Type B pancreatic cell (in vitro differentiated cells): Measurements from ENCODE around the gene UNC79. TPM values are rescaled to one million over a fixed set of nuclear protein-coding genes. Genes with fewer than 3 reads are reported as not detected.

Experiments used
- DNase-seq: peaks from one replicate; pipeline ENCODE4 v3.0.0; 2021; ENCODE audit warnings: mixed read lengths; ENCODE audit not compliant: unreplicated experiment; ENCODE audit errors: extremely low spot score
- H3K27ac Mint-ChIP-seq: 2 replicates; pipeline ENCODE4 v1.8.0; 2021; ENCODE audit warnings: mild to moderate bottlenecking, mixed read lengths
- H3K27me3 Mint-ChIP-seq: 2 replicates; pipeline ENCODE4 v1.8.0; 2021; ENCODE audit warnings: mixed read lengths
- H3K36me3 Mint-ChIP-seq: 2 replicates; pipeline ENCODE4 v1.8.0; 2021; ENCODE audit warnings: mixed read lengths
- H3K4me1 Mint-ChIP-seq: one replicate; pipeline ENCODE4 v1.8.0; 2021; ENCODE audit warnings: mixed read lengths; ENCODE audit not compliant: unreplicated experiment
- H3K4me3 Mint-ChIP-seq: 2 replicates; pipeline ENCODE4 v1.8.0; 2021; ENCODE audit warnings: mild to moderate bottlenecking, mixed read lengths
- H3K9me3 Mint-ChIP-seq: 2 replicates; pipeline ENCODE4 v1.8.0; 2021; ENCODE audit warnings: mixed read lengths
- CTCF ChIP-seq: fragments of 200-600 bp; sonication (generic); conservative IDR thresholded peaks from 2 replicates; pipeline ENCODE4 v1.5.0; 2021; ENCODE audit warnings: antibody characterized with exemption, mild to moderate bottlenecking
- total RNA-seq: library from RNA; stranded (reverse); gene quantifications from 2 replicates; pipeline ENCODE4 v1.2.1, GENCODE V29; 2021; ENCODE audit warnings: low replicate concordance

The UNC79 gene
- total RNA-seq, 1 donor from 2014 or later, result 2.1 TPM

GRCh38 chr14:93749076-93749420 is 318.3 kb downstream of the UNC79 start:
- DNase-seq, result no peak
- H3K9me3 Mint-ChIP-seq, result no peaks in the 10 kb centered on the region
- no peaks in the 10 kb centered on the region for H3K36me3 Mint-ChIP-seq
- no peak overlapping the region for H3K27ac Mint-ChIP-seq
- peaks cover 35% of the 10 kb centered on the region for H3K4me1 Mint-ChIP-seq
- TF ChIP-seq CTCF, result no peak
- no peak overlapping the region for H3K4me3 Mint-ChIP-seq
- peaks cover 14% of the 10 kb centered on the region for H3K27me3 Mint-ChIP-seq

- no peak for DNase-seq
- peaks cover 20% of the 10 kb centered on the region for H3K4me1 Mint-ChIP-seq
Measured at GRCh38 chr14:93751946-93752655, 321.4 kb downstream of the UNC79 start.

GRCh38 chr14:93752980-93753561 is 322.3 kb downstream of the UNC79 start:
- TF ChIP-seq CTCF, result no peak
- H3K9me3 Mint-ChIP-seq, result no peaks in the 10 kb centered on the region
- DNase-seq, result no peak
- H3K4me1 Mint-ChIP-seq, result peaks cover 10% of the 10 kb centered on the region
- no peak overlapping the region for H3K4me3 Mint-ChIP-seq
- H3K27ac Mint-ChIP-seq, result no peak overlapping the region
- peaks cover 3% of the 10 kb centered on the region for H3K27me3 Mint-ChIP-seq
- no peaks in the 10 kb centered on the region for H3K36me3 Mint-ChIP-seq

More at GRCh38 chr14:93751946-93752655, 321.4 kb downstream of the UNC79 start:
- no peak overlapping the region for H3K27ac Mint-ChIP-seq
- no peak for TF ChIP-seq CTCF
- H3K9me3 Mint-ChIP-seq, result no peaks in the 10 kb centered on the region
- H3K4me3 Mint-ChIP-seq, result no peak overlapping the region
- peaks cover 10% of the 10 kb centered on the region for H3K27me3 Mint-ChIP-seq
- H3K36me3 Mint-ChIP-seq, result no peaks in the 10 kb centered on the region

- Mint-ChIP-seq H3K36me3 (no peaks in the 10 kb centered on the region), H3K27ac (no peak overlapping the region), H3K4me3 (no peak overlapping the region), H3K27me3 (peaks cover 3% of the 10 kb centered on the region), H3K9me3 (no peaks in the 10 kb centered on the region), H3K4me1 (peaks cover 9% of the 10 kb centered on the region)
- DNase-seq, result no peak
- TF ChIP-seq CTCF, result no peak
Measured at GRCh38 chr14:93753647-93754046, 322.9 kb downstream of the UNC79 start.

GRCh38 chr14:93757206-93757605 is 326.5 kb downstream of the UNC79 start:
- H3K4me3 Mint-ChIP-seq, result no peak overlapping the region
- no peak for TF ChIP-seq CTCF
- no peaks in the 10 kb centered on the region for H3K36me3 Mint-ChIP-seq
- H3K4me1 Mint-ChIP-seq, result no peaks in the 10 kb centered on the region
- no peaks in the 10 kb centered on the region for H3K9me3 Mint-ChIP-seq
- peaks cover 4% of the 10 kb centered on the region for H3K27me3 Mint-ChIP-seq
- DNase-seq, result no peak
- no peak overlapping the region for H3K27ac Mint-ChIP-seq

Other genes with a start within 250 kb of the UNC79 start
- 19.3 and 20.5 TPM in 2 replicates for gene MOAP1, start 246.0 kb upstream of the UNC79 start, total RNA-seq
- gene LYSET, start 245.6 kb upstream of the UNC79 start, total RNA-seq, result 21.7 and 23.9 TPM in 2 replicates
- 11.9 and 14.3 TPM in 2 replicates for gene GON7, start 223.9 kb upstream of the UNC79 start, total RNA-seq
- 16.1 and 21.7 TPM in 2 replicates for gene UBR7, start 223.7 kb upstream of the UNC79 start, total RNA-seq
- 47.9 and 48.1 TPM in 2 replicates for gene BTBD7, start 97.9 kb upstream of the UNC79 start, total RNA-seq
- not detected in 2 replicates for gene COX8C, start 83.8 kb upstream of the UNC79 start, total RNA-seq